Effector CD4-positive, alpha-beta T cell (primary cell): ENCODE data around the gene DCTN1.

Experiments used
- DNase-seq: peaks from one replicate; pipeline ENCODE4 v3.0.0-alpha.2; 2020

Gene DCTN1

DNA sequence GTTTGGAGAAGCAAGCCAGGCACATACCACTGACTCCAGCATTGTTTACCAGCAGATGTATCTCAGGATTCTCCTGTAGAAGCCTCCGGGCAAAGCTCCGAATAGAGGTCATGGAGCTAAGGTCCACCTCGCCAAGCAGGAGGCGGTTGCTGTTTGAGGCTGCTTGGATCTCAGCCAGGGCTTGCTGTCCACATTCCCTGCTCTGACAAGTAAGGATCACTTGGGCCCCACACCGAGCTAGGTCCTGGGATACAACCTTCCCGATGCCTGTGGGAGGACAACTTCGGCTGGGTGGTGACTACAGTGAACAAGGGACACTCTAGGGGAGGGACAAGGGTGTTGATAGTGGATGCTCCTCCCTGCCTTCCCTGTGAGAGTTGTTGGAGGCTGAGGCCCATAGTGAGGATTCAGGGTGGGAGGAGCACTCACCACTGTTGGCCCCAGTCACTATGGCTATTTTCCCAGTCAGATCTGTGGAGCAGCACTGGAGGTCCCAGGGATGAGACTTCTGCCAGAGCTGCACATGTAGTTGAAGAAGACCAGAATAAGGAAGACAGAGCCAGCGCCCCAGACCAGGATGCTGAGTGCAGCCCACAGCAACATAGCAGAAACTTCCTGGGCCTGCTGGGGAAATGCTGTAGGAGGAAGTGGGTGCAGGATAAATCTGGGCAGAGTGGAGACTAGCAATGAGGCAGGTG, 33.0 kb upstream of the DCTN1 start:
- no peak for DNase-seq

DNA sequence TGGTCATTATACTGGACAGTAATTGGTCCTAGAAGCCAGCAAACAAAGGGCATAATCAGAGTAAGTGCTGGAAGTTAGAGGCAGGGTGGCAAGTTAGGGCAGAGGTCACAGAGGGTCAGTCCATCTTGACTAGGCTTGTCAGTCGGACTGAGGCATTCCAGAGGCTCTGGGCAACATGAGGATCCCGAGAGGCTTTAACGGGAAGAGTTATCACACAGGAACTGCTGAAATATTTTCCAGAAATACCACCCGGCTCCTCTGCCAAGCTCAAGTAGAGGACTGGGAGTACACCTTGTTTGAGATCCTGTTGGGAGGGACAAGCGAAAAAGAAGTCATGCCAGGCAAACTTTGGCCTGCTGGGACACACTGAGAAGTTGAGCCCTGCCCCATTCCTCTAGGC, 27.6 kb upstream of the DCTN1 start:
- DNase-seq: no peak

DNA sequence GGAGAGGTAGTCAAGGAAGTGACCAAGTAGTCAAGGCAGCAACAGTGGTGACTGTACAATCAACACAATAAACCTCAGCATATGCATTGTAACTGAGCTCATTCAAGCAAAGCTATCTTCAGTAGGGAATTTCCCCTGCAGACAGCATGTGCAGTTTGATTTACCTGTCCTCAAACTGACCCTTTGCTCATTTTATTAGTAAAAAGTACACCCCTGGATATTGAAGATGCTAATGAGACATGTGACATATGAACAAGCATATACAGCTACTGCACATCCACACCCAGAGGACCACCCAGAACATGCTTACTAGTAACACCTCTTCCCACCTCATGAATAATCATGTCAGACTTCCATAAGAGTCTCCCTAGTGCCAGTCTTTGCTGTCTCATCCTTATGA, 25.9 kb upstream of the DCTN1 start:
- no peak for DNase-seq

DNA sequence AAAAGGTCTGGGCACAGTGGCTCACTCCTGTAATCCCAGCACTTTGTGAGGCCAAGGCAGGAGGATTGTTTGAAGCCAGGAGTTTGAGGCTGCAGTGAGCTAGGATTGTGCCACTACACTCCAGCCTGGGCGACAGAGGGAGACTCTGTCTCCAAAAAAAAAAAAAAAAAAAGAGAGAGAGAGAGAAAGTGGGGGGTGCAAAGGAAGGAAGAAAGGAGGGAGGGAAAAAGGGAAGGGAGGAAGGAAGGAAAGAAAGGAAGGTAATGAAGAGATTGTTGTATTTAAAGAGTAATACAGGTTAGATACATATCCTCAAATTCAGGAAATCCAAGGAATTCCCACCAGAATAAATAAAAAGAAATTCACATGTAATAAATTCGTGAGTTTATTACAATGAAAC, 21.8 kb upstream of the DCTN1 start:
- DNase-seq: no peak

DNA sequence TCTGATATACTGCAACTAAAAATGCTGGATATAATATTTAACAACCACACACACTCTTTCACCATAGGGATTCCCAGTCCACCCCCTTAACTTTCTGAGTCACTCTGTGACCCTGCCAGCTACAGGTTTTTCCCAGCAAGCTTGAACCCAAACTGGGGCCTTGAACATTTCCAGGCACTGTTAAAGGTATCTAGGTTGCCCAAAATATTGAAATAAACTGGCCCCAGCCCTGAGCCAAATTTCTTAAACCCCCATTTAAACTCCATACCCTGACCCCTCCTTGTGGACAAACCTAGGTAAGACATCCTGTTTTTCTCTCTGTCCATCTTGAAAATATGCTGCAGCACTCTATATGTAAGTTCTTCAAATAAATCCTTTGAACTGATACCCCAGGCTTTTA, 19.7 kb upstream of the DCTN1 start:
- DNase-seq: no peak

DNA sequence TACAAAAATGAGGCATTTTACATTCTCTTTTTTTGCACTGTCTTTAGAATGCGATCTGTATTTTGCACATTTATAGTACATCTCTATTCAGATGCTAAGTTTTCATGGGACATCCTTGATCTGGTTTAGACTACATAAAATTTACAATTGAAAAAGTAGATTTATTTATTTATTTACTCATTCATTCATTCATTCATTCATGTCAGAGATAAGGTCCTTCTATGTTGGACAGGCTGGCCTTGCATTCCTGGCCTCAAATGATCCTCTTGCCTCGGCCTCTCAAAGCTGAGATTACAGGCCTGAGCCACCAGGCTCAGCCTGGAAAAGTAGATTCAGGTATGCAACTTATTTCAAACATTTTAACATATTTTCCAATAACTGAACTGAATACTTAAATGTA, 16.0 kb upstream of the DCTN1 start:
- DNase-seq: no peak

DNA sequence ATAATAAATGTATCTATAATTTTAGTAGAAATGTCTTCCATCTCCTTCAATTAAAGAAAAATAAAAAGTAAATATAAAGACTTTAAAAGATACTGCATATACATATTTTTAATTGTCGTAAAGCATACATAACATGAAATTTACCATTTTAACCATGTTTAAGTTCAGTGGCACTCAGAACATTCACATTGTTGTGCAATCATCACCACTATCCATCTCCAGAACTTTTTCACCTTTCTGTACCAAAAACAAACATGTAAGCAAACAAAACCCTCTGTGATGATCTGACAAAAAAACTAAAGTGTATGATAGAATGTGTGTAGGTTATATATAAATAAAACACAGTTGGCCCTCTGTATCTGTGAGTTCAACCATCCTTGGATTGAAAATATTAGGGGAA, 13.4 kb upstream of the DCTN1 start:
- no peak for DNase-seq

DNA sequence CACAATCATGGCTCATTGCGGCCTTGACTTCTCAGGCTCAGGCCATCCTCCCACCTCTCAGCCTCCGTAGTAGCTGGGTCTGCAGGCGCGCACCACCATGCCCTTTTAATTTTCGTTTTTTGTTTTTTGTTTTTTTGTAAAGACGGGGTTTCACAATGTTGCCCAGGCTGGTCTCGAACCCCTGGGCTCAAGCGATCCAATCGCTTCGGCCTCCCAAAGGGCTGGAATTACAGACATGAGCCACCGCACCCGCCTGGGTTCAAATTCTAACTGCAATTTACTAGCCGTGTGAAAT, 12.3 kb upstream of the DCTN1 start:
- DNase-seq: no peak

DNA sequence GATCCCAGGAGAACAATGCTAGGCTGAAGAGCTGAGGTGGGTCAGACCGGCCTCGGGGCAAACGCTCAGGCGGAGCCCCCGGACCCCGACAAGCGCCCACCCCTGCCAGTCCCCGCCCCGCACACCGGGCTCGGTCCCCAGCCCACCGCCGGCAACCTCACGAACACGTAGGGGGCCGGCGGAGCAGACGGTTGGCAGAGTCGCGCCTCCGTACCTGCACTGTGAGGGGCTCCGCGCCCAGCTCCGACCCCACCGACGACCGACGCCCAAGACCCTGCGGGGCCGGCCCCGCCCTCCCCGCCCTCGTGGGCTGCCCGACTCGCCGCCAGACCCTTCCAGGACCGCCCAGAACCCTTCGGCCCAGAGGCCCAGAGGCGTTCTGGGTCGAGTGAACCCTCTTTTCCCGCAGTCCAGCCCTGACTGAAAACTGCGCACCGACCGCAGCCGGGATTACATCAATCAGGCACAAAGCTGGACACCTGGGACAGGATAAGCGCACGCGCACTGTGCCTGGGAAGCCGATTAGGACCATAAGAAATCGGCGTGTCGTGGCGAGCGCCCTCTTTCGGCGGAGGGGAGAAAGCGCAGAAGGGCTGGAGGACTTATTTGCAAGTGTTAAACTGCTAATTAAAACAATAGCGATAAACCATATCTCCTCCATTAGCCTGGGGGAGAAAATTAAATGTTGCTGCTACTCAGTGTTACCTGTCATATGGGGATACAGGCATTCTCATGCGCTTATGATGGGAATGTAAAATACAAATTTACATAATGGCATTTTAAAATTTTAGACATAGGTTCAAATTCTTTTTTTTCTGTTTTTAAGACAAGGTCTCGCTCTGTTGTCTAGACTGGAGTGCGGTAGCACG, 11.7 kb upstream of the DCTN1 start:
- DNase-seq: peak; percentile 94

DNA sequence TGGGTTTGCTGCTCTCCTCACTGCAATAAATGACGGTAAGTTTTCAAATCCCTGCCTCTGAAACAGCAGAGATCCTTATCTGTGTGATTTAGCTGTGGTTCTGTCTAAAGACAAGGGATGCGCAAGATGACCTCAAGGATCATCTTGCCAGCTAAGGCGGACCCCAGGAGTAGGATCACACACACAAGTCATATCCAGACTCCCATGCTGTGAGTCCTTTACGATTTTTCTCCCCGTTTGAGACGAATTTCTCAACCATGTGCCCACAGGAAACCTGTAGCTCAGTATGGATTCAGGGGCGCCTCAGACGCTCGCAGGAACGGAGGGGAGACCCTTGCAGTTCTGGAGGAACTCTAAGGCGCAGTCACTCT, 11.1 kb upstream of the DCTN1 start:
- no peak for DNase-seq

DNA sequence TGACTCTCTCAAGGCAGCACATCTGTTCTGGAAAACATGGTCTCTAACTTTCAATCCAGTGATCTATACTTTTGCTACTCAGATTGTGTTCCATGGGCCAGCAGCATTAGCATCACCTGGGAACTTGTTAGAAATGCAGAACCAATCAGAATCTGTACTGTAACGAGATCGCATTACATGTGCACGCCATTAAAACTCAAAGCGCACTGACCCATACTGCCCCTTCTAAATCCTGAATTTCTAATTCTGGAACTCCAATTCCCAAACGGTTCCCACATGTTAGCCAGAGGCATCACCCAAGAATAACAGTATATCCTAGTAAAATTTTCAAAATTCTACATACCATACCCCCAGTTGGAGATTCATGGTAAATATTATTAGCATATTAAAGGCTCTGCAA, 10.5 kb upstream of the DCTN1 start:
- no peak for DNase-seq

DNA sequence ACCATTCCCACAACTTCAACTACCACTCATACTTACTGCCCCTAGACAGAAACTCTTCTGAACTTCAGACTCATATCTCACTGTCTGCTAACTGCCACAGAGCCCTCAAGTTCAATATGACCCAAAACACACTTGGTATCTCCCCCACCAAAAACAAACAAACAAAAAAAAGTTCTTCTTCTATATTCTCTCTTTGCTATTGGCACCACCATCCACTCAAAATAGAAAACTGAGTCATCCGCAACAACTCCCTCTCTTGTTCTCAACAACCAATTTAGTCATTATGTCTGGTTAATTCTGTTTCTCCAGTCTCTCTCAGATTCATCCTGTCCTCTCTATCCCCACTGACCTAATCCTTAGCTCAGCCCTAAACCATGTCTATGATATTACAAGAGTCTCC, 7.2 kb upstream of the DCTN1 start:
- no peak for DNase-seq

DNA sequence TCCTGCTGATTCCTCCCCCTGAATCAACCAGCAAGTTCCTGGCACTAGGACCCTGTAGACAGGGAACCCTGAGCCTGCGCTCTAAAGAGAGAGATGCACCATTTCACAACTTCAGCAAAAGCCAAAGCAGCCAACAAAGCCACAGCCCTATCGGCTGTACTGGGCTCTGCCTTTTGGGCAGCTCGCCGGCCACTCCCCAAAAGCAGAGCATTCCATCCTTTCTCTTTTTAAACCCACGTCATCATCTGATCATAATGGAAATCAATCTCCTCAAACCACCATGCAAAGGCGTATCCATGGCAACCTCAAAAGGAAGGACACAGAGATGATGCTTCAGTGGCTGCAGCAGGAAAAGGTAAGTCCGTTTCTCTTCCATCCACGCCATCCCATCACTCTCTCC, 5.3 kb upstream of the DCTN1 start:
- DNase-seq: no peak

DNA sequence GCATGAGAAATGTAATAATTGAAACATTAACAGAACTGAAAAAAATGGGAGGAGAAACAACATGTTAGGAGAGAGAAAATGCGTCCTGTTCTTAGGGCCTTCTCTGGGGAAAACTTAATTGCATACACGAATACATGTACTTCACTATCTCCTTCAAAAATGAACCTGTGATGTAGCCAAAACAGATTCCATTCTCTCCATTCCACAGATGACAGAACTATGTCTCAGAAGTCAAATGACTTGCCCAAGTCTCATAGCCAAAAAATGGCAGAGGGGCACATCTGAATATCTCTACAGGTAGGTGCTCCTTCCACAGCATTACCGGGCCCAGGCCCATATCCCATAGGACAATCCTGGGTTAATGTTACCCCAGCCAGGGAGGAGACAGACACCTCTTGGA, 3.9 kb upstream of the DCTN1 start:
- no peak for DNase-seq

DNA sequence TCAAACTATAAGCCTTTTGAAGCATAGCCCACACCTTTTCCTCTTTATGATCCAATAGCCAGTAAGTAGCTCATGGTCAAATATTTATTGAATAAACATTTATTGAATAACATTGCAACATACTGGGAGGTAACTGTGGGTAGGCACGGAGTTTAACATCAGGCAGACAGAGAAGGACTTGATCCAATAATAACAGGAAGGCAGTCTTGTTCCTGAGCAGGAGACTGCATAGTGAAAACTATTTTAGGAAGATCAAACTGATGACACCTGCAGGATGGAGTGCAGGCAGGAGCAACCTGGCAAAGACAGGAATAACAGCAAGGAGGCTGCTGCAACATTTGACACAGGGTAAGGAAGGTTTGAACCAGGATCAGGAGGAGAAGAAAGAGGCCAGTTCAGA, 3.1 kb upstream of the DCTN1 start:
- DNase-seq: no peak

DNA sequence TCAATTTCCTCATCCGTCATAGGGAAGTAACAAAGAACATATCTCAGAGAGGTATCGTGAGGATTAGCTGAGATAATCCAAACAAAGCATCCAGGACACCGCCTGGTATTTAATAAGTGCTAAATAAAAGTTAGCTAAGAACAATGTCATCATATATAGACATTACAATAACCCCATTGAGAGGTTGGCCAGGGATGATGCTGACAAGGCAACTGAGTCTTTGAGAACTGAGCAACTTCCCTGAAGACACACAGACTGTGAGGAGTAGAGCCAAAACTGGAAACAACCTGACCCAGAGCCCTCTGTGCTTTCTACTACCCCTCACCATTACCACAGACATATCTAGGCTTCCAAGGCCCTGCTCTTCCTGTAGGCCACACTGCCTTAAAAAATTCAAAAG, 1.6 kb upstream of the DCTN1 start:
- DNase-seq: no peak

DNA sequence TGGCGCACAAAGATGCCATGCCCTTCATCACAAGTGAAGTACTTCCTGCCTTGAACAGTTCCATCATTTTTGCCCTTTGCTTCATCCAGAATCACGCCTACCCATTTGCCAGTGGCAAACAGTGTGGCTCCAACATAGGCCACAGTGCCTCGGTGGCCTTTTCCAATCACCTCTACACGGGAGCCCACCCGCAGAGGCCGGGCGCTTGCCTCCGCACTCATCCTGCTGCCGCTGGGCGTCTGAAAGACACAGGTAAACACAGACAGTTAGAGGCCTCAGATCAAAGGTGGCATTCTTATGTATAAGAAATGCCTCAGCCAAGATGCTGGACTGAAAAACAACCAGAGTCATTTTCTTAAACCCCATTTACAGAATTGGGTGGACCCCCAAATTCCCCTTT, 2.1 kb downstream of the DCTN1 start:
- no peak for DNase-seq

DNA sequence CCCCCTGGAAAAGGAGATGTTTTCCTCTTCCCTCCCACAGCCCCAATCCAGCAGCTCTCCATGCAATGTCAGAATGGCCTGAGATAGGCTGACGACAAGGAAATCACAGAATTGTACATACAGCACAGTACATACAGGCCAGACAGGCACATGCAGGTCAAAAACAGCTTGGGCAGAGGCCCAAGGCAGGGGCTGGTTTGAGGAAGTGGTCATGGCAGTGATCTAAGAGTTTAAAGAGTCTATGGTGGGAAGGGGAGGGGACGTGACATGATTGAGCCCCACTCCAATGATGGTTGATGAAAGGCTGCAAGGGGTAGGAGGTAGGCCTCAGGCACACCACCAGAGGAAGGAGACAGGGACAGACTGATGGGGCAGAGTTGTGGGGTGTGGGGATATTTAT, 4.3 kb downstream of the DCTN1 start:
- DNase-seq: no peak

DNA sequence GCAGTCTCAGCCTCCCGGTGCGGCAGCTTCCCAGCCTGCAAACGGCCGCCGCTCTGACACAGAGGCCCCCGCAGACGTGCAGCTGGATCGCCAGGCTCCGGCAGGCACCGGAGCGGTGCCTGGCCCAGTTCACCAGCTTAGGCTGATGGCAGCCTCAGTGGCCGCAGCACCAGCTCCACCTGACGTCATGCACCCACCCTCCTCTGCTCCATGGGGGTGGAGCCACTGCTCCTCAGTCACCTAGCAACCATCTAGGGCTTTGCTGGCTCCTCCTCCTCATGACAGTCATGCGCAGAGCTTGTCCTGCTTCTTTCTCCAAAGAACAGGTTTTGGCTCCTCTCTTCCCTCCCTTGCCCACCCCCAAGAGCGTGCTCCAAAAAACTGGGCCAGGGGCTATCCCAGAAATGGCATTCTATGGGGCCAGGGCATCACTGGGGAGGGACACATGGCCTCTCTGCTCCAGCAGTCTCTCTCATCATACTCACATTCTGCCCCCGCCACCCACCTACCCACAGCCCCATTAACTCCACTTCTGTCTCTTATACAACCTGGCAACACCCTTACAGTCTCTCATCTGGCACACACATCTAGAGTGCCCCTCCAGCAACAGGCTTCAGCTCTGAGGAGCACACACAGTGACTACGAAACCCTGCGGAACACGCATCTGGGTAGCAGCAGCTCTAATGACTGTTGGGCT, 5.5 kb downstream of the DCTN1 start:
- DNase-seq: no peak

DNA sequence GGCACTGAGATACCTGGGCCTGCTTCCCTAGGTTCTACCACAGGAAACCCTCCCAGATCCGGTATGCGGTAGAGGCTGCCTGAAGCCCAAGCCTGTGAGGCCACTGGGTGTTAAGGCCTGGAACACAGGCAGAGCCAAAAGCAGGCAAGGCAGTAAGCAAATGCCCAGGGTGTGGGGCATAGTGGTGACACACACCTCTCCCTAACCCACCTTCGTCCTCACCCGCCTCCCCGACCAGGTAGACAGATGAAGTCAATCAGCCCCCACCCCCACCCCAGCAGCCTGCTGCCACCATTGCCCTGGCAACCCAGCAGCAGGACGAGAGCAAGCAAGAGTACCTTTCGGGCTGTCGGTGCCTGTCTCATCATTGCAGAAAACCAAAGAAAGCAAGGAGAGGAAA, 6.1 kb downstream of the DCTN1 start:
- DNase-seq: no peak

DNA sequence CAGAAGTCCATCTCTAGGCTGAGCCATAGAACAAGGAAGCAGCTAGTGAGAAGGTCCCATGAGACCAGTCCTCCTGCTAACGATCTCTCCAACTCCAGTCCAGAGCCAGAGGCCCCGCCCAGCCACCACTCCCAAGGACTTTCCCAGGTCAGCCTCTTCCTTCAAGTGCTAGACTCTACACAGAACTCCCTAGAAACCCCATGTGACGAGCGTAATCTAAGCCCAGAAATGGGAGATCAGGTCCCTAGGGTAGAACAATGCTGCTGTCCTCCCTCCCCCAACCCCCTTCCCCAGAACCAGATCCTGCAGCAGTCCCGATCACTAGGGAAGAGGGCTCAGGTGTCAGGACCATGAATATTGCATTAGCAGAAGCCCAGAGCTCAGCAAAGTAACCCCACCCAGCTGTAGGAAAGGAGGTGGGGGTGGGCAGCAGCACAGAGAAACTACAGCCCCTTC, 6.9 kb downstream of the DCTN1 start:
- no peak for DNase-seq

DNA sequence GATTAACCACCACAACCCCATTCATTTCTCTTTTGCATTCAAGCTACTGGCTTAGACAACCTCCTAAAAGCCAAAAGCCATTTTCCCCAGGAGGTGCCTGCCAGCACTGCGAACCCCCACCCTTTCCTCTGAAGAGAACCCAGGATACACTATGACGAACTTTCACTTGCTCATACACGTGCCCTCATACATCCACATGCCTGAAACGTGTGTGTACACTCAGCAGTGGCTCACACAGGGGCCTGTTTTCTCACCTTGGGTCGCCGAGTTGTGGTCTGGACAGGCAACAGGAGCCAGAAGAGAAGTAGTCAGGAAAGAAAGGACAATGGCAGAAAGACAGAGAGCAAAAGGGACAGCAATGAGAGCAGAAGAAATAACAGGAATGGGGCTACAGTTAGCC, 7.4 kb downstream of the DCTN1 start:
- no peak for DNase-seq

DNA sequence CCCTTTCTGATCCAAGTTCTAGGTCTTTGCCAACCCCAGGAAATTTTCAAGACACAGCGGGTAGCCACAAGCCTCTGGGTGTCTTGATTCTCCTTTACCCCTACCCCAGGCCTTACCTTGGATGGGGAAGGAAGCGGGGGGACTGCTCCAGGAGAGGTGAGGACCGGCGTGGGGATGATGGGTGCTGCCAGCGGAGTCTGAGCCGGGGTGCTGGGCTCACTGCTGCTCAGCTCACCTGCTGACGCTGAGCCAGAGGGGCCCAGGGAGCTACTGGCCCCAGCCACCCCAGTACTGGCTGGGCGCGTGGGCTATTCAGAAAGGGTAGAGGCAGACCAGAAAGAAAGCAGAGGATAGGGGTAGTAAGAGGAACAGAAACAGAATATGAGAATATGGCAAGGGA, 8.7 kb downstream of the DCTN1 start:
- no peak for DNase-seq

DNA sequence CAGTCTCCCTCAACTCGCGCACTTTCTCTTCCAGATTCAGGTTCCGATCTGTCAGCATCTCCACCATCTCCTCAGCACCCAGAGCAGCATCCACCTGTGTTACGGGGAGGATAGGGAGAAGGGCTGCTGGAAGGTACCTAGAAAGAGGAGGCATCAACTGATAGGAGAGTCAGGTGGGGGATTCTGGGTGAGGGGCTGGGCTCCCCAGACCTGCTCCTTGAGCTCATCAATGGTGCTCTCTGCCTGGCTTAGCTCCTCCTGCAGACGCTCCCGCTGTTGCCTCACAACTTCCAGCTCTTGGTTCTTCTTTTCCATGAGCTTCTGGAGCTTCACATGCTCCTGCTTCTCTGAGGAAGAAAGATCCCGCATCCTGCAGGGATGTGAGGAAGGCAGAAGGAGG, 10.1 kb downstream of the DCTN1 start:
- DNase-seq: no peak
